ENCODE data around the gene GPR32.

DNA sequence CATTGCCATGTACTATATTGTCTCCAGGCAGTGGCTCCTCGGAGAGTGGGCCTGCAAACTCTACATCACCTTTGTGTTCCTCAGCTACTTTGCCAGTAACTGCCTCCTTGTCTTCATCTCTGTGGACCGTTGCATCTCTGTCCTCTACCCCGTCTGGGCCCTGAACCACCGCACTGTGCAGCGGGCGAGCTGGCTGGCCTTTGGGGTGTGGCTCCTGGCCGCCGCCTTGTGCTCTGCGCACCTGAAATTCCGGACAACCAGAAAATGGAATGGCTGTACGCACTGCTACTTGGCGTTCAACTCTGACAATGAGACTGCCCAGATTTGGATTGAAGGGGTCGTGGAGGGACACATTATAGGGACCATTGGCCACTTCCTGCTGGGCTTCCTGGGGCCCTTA lies 624 bp downstream of the GPR32 start:
- TF ChIP-seq EZH2 (IDR thresholded peaks at IDR 0.05; ENCODE audit: insufficient read depth, poor library complexity, severe bottlenecking) = no peak
- TF ChIP-seq EZH2phosphoT487 (IDR thresholded peaks at IDR 0.05; ENCODE audit: insufficient read depth, low read depth) = no peak
